OCI-LY1 (cell line): ENCODE measurements around the gene C13orf46.

Experiments used
- EZH2 ChIP-seq: fragments of 200-600 bp; sonication (generic), shearing (Covaris generic); IDR thresholded peaks from 2 replicates; pipeline ENCODE4 v1.8.0; 2017; ENCODE audit warnings: borderline replicate concordance, mixed run types, mild to moderate bottlenecking, antibody characterized with exemption, low read length, moderate library complexity, mixed read lengths
- TF ChIP-seq, protein P1 (sequence below): fragments of 200-600 bp; sonication (generic), shearing (Covaris generic); IDR thresholded peaks from 2 replicates; pipeline ENCODE4 v1.5.1; 2017; ENCODE audit warnings: mild to moderate bottlenecking, antibody characterized with exemption, low read length, moderate library complexity, mixed read lengths

DNA sequence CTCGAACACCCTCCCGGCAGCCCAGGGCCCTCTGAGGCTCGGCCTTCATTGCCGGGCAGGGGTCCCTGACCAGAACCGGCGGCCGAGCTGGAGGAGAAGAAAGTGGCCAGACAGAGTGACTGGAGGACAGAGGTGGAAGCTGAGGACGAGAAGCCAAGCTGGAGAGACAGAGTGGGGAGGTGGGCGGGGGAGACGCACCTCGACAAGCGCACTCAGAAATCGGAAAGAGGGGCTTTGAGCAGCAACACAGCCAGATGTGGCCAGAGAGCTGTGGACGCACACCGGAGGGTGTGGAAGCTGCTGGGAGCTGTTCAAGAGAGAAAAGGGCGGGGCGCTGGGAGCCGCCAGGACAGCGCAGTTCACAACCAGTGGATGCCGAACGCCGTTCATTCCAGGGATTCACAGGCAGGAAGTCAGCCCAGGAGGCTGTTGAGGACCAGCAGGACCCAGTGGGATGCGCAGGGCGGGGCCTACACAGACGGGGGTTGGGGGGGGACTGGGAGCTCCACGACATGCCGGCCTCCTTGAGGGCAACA lies 28.2 kb upstream of the C13orf46 start:
- TF ChIP-seq EZH2 = no peak
- TF ChIP-seq, protein P1, sequence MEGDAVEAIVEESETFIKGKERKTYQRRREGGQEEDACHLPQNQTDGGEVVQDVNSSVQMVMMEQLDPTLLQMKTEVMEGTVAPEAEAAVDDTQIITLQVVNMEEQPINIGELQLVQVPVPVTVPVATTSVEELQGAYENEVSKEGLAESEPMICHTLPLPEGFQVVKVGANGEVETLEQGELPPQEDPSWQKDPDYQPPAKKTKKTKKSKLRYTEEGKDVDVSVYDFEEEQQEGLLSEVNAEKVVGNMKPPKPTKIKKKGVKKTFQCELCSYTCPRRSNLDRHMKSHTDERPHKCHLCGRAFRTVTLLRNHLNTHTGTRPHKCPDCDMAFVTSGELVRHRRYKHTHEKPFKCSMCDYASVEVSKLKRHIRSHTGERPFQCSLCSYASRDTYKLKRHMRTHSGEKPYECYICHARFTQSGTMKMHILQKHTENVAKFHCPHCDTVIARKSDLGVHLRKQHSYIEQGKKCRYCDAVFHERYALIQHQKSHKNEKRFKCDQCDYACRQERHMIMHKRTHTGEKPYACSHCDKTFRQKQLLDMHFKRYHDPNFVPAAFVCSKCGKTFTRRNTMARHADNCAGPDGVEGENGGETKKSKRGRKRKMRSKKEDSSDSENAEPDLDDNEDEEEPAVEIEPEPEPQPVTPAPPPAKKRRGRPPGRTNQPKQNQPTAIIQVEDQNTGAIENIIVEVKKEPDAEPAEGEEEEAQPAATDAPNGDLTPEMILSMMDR = no peak
